Lower leg skin (tissue), 3 donors: ENCODE results near the gene MSH4.
"Not testable (repeated sequence)": the region's sequence is repeated elsewhere in the genome, so short reads cannot be mapped to it uniquely, and the experiment has no call there.

Experiments used
- CTCF ChIP-seq, 3 donors: fragments of 450-650 bp; IDR thresholded peaks; one replicate each; pipeline ENCODE4 v1.5.1; 2016; ENCODE audit warnings: antibody characterized with exemption in 3 of 3, mild to moderate bottlenecking in 3 of 3, moderate library complexity in 2 of 3
- POLR2A ChIP-seq, 2 donors: fragments of 450-650 bp; IDR thresholded peaks; one replicate each; pipeline ENCODE4 v1.6.1; 2016 to 2017; ENCODE audit warnings: antibody characterized with exemption in 2 of 2, mild to moderate bottlenecking in 1 of 2, moderate library complexity in 1 of 2

- TF ChIP-seq CTCF, POLR2A (IDR thresholded peaks at IDR 0.05): not testable (repeated sequence)
These were observed 12.8 kb upstream of the MSH4 start for GRCh38 chr1:75783920-75784319.
